ENCODE results near the gene ETV3. TPM values are rescaled to one million over a fixed set of nuclear protein-coding genes. Genes with fewer than 3 reads are reported as not detected.
A peak's percentile ranks its signal among the peaks of the same experiment; 100 is the strongest.
"Not testable (repeated sequence)": the region's sequence is repeated elsewhere in the genome, so short reads cannot be mapped to it uniquely, and the experiment has no call there.

The ETV3 gene
- total RNA-seq (10 to 100 TPM; 14.3 to 15.5 TPM), polyA plus RNA-seq (ENCODE audit: insufficient read length in 2 of 2) (10 to 100 TPM; 12.0 to 12.1 TPM)
- long read RNA-seq, donor 1, partial matches to known transcripts = 0 of 3 reads
- long read RNA-seq, donor 1, other reads (novel, unspliced or antisense) = 0 of 3 reads
- long read RNA-seq, donor 2, partial matches to known transcripts = 9 of 9 reads
- long read RNA-seq, donor 2, other reads (novel, unspliced or antisense) = 0 of 9 reads
- long read RNA-seq, donor 3, partial matches to known transcripts = 0 of 1 reads
- long read RNA-seq, donor 3, other reads (novel, unspliced or antisense) = 0 of 1 reads
- long read RNA-seq, donor 4, full-length matches to known transcripts = 1 of 1 reads
- long read RNA-seq, donor 4, partial matches to known transcripts = 0 of 1 reads
- long read RNA-seq, donor 4, other reads (novel, unspliced or antisense) = 0 of 1 reads

DNA sequence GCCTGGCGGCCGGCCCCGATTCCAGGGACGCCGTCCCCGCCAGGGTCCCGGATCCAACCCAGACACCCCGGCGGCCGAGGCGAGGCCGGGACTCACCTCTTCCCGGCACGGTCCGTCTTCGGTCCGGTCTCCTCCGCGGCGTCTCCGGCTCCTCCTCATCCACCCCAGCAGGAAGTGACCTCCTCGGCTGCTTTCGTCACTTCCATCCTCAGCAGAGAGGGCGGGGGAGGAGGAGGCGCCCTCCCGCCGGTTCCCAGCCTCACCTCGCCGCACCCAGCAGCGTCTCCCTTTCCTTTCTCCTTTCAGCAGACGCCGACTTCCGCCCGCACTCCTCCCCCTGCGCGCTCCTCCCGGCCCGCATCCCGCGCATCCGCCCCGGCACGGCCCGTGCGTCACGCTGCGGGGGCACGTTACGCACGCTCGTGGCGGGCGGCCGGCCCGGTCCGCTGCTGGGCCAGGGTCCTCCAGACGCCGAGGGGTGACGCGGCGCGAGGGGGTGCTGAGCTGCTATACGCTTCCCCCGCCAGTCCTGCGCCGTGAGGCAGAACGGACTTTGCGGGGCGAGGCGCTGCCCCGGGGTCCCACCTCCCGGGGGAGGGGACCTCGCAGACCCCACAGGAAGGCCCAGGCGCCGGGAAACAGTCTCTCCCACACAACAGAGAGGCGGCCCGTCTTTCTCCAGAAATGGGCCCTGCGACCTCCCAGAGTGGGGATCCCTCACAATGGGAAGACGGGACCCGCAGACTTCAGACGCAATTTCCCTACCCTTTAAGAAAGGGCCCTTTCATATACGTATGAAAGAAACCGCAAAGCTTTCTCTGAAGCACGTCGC lies at the start of gene ETV3:
Gene ETV3, minus strand, starts transcription at position 176 of the 832 bp plus-strand sequence. CDS start 2,043 bp downstream, outside the sequence.
- Histone ChIP-seq H3K9me3 (ENCODE audit: control insufficient read depth, insufficient read depth, low read length) (no peaks in the 10 kb centered on the region), H3K27me3 (ENCODE audit: control insufficient read depth, insufficient read depth, low read length) (no peaks in the 10 kb centered on the region), H3K4me3 (ENCODE audit: low read depth, low read length) (peak within 1 kb of the TSS; percentile 93), H3K4me1 (ENCODE audit: control insufficient read depth, insufficient read depth, low read length) (peaks cover 16% of the 10 kb centered on the region), H3K27ac (ENCODE audit: low read depth, low read length) (peak within 1 kb of the TSS; percentile 97), H3K36me3 (ENCODE audit: control insufficient read depth, insufficient read depth, low read length) (peaks cover 16% of the 10 kb centered on the region)
- under 1% methylated on average over 84 of the region's 85 CpGs for WGBS (ENCODE audit: insufficient coverage)
- DNase-seq (ENCODE audit: low read depth in 4 of 6, low spot score in 6 of 6) = peak; percentile 77 to 98 (median 86)

DNA sequence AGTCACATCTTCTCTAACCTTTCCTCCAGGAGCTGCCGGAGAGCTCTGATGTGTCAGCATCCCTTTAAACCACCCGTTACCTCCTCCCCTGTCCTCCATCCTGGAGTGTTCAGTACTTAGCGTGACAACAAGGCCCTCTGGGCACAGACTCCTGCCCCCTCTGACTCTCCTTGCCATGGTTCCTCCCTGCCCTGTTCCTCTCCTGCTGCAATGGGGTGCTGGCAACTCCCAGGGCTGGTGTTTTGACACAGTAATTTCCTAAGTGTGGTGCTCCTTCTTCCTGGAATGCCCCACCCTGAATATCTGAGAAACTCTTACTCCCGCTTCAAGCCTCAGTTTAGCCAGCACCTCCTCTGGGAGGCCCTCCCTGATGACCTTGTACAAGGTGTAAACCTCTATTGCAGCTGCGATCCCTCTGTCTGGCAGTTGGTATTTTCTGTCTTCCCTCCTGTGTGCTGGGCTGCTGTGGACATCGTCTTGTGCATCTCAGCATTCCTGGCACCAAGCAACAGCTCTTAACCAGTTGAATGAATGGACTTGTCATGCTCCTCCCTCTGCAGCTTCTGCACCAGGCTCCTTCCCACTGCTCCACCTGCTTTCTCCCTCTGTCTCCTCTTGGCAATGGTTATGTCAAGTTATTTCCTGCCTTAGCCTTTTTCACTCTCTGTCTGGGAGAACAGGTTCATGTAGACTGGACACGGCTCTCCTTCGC lies 48.2 kb upstream of the ETV3 start:
- Histone ChIP-seq H3K4me3 (ENCODE audit: low read depth, low read length) (no peak overlapping the region), H3K9me3 (ENCODE audit: control insufficient read depth, insufficient read depth, low read length) (no peaks in the 10 kb centered on the region), H3K27ac (ENCODE audit: low read depth, low read length) (no peak overlapping the region), H3K36me3 (ENCODE audit: control insufficient read depth, insufficient read depth, low read length) (no peaks in the 10 kb centered on the region), H3K4me1 (ENCODE audit: control insufficient read depth, insufficient read depth, low read length) (peaks cover 4% of the 10 kb centered on the region), H3K27me3 (ENCODE audit: control insufficient read depth, insufficient read depth, low read length) (no peaks in the 10 kb centered on the region)
- no peak for DNase-seq (ENCODE audit: low read depth in 4 of 6, low spot score in 6 of 6)
- 81% methylated on average over 8 of the region's 8 CpGs for WGBS (ENCODE audit: insufficient coverage)

DNA sequence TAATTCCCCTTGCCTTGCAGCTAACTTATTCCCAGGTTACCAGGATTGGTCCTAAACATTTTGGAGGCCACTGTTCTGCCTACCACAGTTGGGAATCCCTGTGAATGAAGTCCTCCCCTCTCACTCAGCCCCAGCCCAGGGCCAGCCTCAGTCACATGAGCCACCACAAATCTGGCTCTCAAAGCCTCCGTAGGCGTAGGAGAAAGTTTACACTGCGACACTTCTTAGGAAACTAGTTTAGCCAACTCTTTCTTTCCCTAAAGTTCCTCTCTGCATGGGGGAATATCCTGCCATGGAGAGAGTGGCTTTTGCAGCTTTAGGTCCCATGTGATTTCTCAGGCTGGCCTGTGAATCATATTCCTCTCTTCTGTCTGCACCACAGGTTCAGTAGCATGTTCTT lies 45.7 kb upstream of the ETV3 start:
- peaks cover 7% of the 10 kb centered on the region for H3K4me1 ChIP-seq (ENCODE audit: control insufficient read depth, insufficient read depth, low read length)
- H3K36me3 ChIP-seq (ENCODE audit: control insufficient read depth, insufficient read depth, low read length) = no peaks in the 10 kb centered on the region
- no peaks in the 10 kb centered on the region for H3K27me3 ChIP-seq (ENCODE audit: control insufficient read depth, insufficient read depth, low read length)
- no peaks in the 10 kb centered on the region for H3K9me3 ChIP-seq (ENCODE audit: control insufficient read depth, insufficient read depth, low read length)
- no CpG with 5 or more reads among the region's 3 CpGs for whole genome bisulfite sequencing (ENCODE audit: insufficient coverage)
- DNase-seq (ENCODE audit: low read depth in 4 of 6, low spot score in 6 of 6) = no peak
- no peak overlapping the region for H3K27ac ChIP-seq (ENCODE audit: low read depth, low read length)
- H3K4me3 ChIP-seq (ENCODE audit: low read depth, low read length) = no peak overlapping the region

DNA sequence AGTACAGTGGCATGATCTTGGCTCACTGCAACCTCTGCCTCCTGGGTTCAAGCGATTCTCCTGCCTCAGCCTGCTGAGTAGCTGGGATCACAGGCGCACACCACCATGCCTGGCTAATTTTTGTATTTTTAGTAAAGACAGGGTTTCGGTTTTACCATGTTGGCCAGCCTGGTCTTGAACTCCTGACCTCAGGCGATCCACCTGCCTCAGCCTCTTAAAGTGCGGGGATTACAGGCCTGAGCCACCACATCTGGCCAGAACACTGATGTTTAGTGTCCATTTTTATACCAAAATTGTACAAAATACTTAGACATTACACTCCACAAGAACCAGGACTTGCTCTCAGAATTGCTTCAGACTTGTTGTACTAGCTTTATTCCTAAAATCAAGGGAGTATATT lies 44.2 kb upstream of the ETV3 start:
- not testable (repeated sequence) for H3K27ac ChIP-seq (ENCODE audit: low read depth, low read length); H3K27me3 ChIP-seq (ENCODE audit: control insufficient read depth, insufficient read depth, low read length); H3K4me1 ChIP-seq (ENCODE audit: control insufficient read depth, insufficient read depth, low read length); DNase-seq (ENCODE audit: low read depth in 4 of 6, low spot score in 6 of 6); H3K9me3 ChIP-seq (ENCODE audit: control insufficient read depth, insufficient read depth, low read length); H3K4me3 ChIP-seq (ENCODE audit: low read depth, low read length); H3K36me3 ChIP-seq (ENCODE audit: control insufficient read depth, insufficient read depth, low read length)
- WGBS (ENCODE audit: insufficient coverage) = 94% methylated on average over 3 of the region's 5 CpGs

DNA sequence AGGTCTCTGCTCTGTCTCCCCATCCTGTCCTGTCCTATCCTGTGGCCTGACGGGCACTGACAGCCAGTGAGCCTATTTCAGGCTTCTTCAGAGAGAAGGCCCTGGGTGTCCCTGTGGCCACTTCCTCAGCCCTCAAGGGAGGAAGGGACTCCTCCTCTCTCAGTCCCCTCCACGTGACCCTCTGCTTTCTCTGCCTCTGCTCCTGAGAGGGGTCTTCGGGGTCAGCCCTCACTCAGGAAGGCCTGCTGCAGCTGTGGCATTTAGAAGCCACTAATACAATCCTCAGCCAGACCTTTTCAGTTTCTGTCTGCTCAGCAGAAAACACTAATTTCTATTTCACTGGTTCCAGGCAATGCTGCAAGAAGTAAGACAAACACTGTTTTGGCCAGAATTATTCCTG lies 43.6 kb upstream of the ETV3 start:
- Histone ChIP-seq H3K9me3 (ENCODE audit: control insufficient read depth, insufficient read depth, low read length) (no peaks in the 10 kb centered on the region), H3K4me3 (ENCODE audit: low read depth, low read length) (no peak overlapping the region), H3K4me1 (ENCODE audit: control insufficient read depth, insufficient read depth, low read length) (peaks cover 7% of the 10 kb centered on the region), H3K27me3 (ENCODE audit: control insufficient read depth, insufficient read depth, low read length) (no peaks in the 10 kb centered on the region), H3K27ac (ENCODE audit: low read depth, low read length) (no peak overlapping the region), H3K36me3 (ENCODE audit: control insufficient read depth, insufficient read depth, low read length) (no peaks in the 10 kb centered on the region)
- WGBS (ENCODE audit: insufficient coverage) = 61% methylated on average over 3 of the region's 3 CpGs
- peak in 1 of 6 donors; percentile 5 for DNase-seq (ENCODE audit: low read depth in 4 of 6, low spot score in 6 of 6)

GRCh38 chr1:157181258-157181657 lies 43.1 kb upstream of the ETV3 start:
- Histone ChIP-seq H3K27me3 (ENCODE audit: control insufficient read depth, insufficient read depth, low read length) (no peaks in the 10 kb centered on the region), H3K36me3 (ENCODE audit: control insufficient read depth, insufficient read depth, low read length) (no peaks in the 10 kb centered on the region), H3K9me3 (ENCODE audit: control insufficient read depth, insufficient read depth, low read length) (no peaks in the 10 kb centered on the region), H3K4me3 (ENCODE audit: low read depth, low read length) (no peak overlapping the region), H3K27ac (ENCODE audit: low read depth, low read length) (no peak overlapping the region), H3K4me1 (ENCODE audit: control insufficient read depth, insufficient read depth, low read length) (peaks cover 7% of the 10 kb centered on the region)
- DNase-seq (ENCODE audit: low read depth in 4 of 6, low spot score in 6 of 6) = no peak
- WGBS (ENCODE audit: insufficient coverage) = 48% methylated on average over 5 of the region's 5 CpGs

- Histone ChIP-seq H3K4me3 (ENCODE audit: low read depth, low read length) (no peak overlapping the region), H3K36me3 (ENCODE audit: control insufficient read depth, insufficient read depth, low read length) (no peaks in the 10 kb centered on the region), H3K27ac (ENCODE audit: low read depth, low read length) (no peak overlapping the region), H3K27me3 (ENCODE audit: control insufficient read depth, insufficient read depth, low read length) (no peaks in the 10 kb centered on the region), H3K4me1 (ENCODE audit: control insufficient read depth, insufficient read depth, low read length) (peaks cover 7% of the 10 kb centered on the region), H3K9me3 (ENCODE audit: control insufficient read depth, insufficient read depth, low read length) (no peaks in the 10 kb centered on the region)
- 34% methylated on average over 3 of the region's 3 CpGs for WGBS (ENCODE audit: insufficient coverage)
- no peak for DNase-seq (ENCODE audit: low read depth in 4 of 6, low spot score in 6 of 6)
Measured at GRCh38 chr1:157178490-157178889, 40.3 kb upstream of the ETV3 start.

GRCh38 chr1:157177733-157178394 lies 39.7 kb upstream of the ETV3 start:
- 72% methylated on average over 4 of the region's 4 CpGs for WGBS (ENCODE audit: insufficient coverage)
- Histone ChIP-seq H3K9me3 (ENCODE audit: control insufficient read depth, insufficient read depth, low read length) (no peaks in the 10 kb centered on the region), H3K36me3 (ENCODE audit: control insufficient read depth, insufficient read depth, low read length) (no peaks in the 10 kb centered on the region), H3K4me1 (ENCODE audit: control insufficient read depth, insufficient read depth, low read length) (peaks cover 7% of the 10 kb centered on the region), H3K27ac (ENCODE audit: low read depth, low read length) (no peak overlapping the region), H3K4me3 (ENCODE audit: low read depth, low read length) (no peak overlapping the region), H3K27me3 (ENCODE audit: control insufficient read depth, insufficient read depth, low read length) (no peaks in the 10 kb centered on the region)
- no peak for DNase-seq (ENCODE audit: low read depth in 4 of 6, low spot score in 6 of 6)

DNA sequence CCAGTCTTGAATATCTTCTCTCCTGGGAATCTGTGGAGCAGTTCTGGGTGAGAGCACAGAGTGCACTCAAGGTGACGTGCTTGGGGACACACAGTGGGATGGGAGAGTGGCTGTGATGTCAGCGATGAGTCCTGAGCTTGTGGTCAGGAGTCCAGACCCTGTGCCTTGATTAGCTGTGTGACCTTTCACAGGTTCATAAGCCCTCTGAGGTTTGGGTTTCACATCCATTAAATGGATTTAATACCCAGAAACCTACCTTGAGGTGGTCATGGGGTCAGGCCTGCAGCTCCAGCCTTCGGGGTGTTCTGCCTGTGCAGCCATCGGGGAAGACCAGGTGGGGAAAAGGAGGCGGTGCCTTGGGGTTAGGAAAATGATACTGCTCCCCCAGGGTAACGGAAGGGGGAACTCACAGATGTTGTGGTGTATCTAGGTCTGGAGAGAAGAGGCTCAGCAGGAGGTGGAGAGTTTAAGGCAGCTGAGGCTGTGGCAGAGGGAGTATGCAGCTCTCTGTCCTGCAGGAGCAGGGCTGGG lies 38.5 kb upstream of the ETV3 start:
- DNase-seq (ENCODE audit: low read depth in 4 of 6, low spot score in 6 of 6) = no peak
- WGBS (ENCODE audit: insufficient coverage) = 86% methylated on average over 5 of the region's 6 CpGs
- Histone ChIP-seq H3K27me3 (ENCODE audit: control insufficient read depth, insufficient read depth, low read length) (no peaks in the 10 kb centered on the region), H3K36me3 (ENCODE audit: control insufficient read depth, insufficient read depth, low read length) (no peaks in the 10 kb centered on the region), H3K9me3 (ENCODE audit: control insufficient read depth, insufficient read depth, low read length) (no peaks in the 10 kb centered on the region), H3K4me3 (ENCODE audit: low read depth, low read length) (no peak overlapping the region), H3K4me1 (ENCODE audit: control insufficient read depth, insufficient read depth, low read length) (peaks cover 5% of the 10 kb centered on the region), H3K27ac (ENCODE audit: low read depth, low read length) (no peak overlapping the region)

All from spinal cord (tissue), 10 donors.